ENCODE data around the gene DHX40.
A peak's percentile ranks its signal among the peaks of the same experiment; 100 is the strongest.
"Not testable (repeated sequence)": the region's sequence is repeated elsewhere in the genome, so short reads cannot be mapped to it uniquely, and the experiment has no call there.

The DHX40 gene

DNA sequence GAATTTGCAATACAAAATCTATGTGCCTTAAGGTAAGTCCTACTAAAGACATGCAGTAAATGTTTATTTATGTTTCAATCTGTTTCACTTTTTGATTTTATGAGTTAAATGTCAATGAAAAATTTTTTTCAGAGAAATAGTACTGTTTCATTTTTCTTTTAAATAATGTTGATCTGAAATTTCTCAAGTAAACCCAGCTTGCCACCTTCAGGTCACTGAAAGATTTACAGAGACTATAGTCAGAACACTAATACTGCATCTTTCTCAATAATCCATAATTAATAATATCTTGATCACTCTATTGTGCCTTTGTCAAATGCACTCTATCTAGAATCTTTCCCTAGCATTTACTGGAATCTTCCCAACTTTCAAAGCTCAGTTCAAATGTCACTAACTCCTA is 6.5 kb upstream of the DHX40 start:
- no peak for DNase-seq (ENCODE audit: low spot score)

DNA sequence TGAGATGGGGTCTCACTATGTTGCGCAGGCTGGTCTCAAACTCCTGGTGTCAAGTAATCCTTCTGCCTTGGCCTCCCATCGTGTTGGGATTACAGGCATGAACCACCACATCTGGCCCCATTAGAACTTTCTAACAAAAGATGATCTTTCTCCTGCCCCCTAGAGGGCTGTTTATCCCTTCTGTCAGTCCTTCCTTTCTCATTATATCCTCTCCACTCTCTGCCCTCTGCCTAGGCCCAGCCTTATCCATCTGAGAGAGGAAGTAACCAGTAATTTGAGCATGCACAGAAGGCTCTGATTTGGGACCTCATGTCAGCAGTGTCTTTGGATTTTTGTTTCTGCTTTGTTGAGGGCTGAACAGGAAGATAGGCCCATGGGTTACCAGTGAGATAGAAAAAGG is 4.4 kb upstream of the DHX40 start:
- peak; percentile 34 for DNase-seq (ENCODE audit: low spot score)

DNA sequence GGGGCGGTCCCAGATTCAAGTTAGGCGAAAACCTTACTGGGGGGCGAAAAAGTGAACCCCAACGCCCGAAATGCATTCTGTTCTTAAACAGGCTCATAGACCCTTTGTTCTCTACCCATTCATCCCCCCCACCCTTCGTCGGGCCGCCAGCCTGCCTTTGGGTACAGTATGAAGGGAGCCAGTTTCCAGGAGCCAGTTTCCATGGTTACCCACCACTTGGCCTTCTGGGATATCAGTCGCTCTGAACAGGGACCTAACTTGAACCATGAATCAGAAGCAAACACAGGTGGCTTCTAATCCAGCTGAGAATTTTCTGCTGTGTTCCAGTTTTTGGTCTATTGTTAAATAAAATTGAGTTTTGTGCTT is 532 bp downstream of the DHX40 start:
- DNase-seq (ENCODE audit: low spot score), result peak; percentile 86

- not testable (repeated sequence) for DNase-seq (ENCODE audit: low spot score)
Measured at GRCh38 chr17:59569151-59569550, 3.7 kb downstream of the DHX40 start.

- DNase-seq (ENCODE audit: low spot score), result no peak
Measured at GRCh38 chr17:59572301-59572924, 7.0 kb downstream of the DHX40 start.

DNA sequence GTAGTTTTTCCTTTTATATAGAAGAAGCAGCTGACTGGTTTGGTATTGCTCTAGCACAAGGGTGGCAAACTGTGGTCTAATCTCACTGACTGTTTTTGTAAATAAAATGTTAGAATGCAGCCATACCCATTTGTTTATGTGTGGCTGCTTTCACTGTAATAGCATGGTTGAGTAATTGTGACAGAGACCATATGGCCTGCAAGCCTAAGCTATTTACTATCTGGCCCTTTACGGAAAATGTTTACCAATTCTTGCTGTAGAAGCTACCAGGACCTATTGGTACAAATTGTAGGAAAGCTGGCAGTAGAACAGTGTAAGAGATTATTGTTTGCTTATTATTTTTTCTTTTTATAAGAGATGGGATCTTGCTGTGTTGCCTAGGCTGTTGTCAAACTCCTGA is 18.8 kb downstream of the DHX40 start:
- DNase-seq (ENCODE audit: low spot score), result not testable (repeated sequence)

DNA sequence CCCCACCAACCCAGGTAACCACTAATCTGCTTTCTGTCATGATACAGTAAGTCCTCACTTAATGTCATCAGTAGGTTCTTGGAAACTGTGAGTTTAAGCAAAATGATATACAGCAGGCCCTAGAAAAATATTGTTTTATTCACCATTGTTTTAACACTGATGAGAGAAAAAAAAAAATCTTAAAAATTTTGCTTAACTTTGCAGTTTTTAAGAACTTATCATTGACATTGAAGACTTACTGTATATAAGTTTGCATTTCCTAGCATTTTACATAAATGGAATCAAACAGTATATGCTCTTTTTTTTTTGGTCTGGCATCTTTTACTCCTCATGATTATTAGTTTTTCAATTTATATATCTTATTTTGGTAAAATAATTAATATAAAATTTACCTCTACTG is 34.8 kb downstream of the DHX40 start:
- no peak for DNase-seq (ENCODE audit: low spot score)

GRCh38 chr17:59601130-59601529 is 35.7 kb downstream of the DHX40 start:
- DNase-seq (ENCODE audit: low spot score), result no peak

DNA sequence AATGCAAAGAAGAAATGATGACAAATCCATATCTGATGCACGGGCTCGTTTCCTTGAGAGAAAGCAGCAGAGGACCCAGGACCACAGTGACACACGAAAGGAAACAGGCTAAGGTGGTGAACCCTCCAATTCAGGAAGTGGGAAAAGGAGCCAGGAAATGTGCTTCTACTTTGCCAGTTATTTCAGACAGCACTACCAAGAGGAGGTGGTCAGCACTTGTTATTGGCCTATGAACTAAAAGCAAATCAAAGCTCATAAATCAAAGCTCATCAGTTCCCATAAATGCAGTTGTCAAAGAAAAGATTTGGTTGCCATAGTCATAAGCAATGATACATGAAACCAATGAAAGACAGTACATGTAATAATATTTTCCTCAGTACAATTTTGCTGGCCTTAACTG is 41.7 kb downstream of the DHX40 start:
- DNase-seq (ENCODE audit: low spot score), result no peak

DNA sequence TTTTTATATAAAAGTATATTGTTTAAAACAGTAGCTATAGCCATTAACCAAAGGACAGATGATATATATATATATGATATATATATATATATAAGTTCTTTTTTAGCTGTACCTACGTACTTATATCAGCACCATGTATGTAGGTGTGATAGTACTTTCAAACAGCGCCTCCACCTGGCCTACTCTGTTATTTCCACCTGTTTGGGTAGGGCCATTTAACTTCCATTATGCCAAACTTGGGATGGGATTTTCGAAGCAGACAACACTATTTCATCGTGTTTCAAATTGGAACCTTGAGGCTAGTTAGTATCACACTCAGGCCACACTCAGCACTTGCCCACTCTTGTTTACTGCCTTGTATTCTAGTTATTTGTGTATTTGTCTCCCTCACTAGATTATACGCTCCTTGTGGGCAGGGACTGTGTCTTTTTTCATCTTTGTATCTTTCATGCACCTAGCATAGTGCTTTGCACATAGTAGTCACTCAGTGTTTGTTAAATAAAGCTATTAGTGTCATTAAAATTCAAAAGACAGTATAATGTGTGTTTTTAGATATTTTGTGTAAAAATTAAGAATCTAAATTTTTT is 42.5 kb downstream of the DHX40 start:
- peak; percentile 29 for DNase-seq (ENCODE audit: low spot score)

DNA sequence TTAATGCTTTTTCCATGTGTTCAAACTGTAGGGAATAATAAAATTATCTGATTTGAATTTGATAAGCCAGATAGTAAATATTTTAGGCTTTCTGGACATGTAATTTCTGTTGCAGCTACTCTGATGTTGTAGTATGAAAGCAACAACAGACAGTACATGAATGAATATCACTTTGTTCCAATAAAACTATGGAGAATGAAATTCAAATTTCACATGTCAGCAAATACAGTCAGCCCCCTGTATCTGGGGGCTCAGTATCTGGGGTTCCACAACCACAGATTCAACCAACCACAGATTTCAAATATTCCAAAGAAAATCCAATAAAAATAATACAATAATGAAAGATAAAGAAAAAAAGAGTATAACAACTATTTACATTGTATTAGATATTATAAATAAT is 46.1 kb downstream of the DHX40 start:
- no peak for DNase-seq (ENCODE audit: low spot score)

DNA sequence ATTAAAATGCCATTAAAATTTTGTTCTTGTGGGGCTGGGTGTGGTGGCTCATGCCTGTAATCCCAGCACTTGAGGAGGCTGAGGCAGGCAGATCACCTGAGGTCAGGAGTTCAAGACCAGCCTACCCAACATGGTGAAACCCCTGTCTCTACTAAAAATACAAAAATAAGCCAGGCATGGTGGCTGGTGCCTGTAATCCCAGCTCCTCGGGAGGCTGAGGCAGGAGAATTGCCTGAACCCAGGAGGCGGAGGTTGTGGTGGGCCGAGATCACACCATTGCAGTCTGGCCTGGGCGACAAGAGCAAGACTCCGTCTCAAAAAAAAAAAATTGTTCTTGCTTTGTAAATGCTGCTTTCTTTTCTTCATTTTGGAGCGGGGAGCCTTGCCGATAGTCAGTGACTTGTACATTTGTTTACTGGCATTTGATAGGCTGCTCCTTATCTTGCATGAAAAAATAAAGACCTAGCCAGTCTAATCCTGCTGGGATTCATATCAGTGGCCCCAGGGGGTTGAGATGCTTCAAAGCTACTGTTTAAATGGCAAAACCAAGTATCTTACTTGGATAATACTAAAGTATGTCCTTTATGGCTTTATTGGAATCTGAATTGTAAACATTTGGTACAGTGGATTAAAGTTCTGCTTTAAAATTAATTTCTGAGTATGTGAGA is 51.0 kb downstream of the DHX40 start:
- no peak for DNase-seq (ENCODE audit: low spot score)

DNA sequence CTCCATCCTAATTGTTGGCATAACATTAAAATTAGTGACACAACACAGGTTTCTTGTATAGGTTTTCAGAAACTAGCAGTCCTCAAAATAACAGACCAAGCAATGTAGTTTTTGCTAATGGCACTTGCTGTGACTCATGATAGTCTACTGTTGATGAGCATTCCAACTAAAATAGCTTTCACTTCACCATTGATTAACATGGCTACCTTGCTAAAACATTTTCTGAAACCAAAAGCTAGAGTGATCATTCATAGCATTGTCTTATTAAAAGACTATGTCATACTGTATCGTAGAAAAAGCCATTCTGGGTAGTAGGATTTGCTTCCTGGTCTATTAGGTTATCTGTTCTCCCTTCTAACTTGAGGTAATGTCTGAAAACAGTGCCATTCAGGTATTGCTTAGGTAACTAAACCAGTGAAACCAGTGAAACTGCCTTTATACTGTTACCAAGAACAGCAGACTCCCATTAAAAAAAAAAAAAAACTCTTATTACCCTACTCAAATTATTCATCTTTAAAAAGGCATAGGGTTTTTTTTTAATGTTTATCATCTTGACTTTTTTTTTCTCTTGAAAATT is 51.8 kb downstream of the DHX40 start:
- DNase-seq (ENCODE audit: low spot score), result no peak

- DNase-seq (ENCODE audit: low spot score), result no peak
Measured at GRCh38 chr17:59619035-59619297, 53.6 kb downstream of the DHX40 start.

DNA sequence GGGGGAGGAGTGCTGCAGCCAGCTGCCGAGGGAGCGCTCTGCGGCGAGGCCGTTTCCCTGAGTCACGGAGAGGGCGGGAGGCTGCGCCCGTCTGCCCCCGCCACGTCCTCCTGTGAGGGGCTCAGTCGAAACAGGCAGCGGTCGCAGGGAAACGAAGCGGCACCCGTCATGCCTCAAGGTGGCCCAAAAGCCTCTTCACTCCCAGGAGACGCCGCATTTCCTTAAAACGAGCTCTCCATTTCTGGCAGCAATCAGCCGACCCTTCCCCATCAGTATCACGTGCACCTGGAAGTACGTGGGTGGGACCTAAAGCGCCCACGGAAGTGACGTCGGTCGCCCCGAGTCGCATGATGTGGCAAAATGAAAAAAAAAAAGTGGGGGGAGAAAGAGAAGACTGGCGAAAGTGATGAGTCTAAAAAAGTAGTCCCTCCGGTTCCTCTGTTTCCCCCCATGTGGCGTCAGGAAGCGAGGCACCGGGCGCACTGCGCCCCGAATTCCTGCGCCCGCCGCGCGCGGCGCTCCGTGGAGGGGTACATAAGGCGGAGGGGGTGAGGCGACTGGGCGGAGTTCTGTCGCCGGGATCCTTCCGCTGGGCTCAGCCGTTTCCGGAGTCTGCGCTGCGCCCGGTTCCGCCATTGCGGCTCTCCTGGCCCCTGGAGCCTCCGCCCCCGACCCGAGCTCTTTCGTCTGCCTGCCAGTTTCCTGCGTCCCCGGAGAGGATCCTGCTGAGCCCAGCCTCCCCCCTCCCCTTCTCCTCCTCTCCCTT is 54.1 kb downstream of the DHX40 start, which contains the start of gene CLTC:
CLTC (plus strand) TSS at position 598 of the 766 bp plus-strand sequence. CDS start 237 bp downstream, outside the sequence.
- DNase-seq (ENCODE audit: low spot score), result peak; percentile 89

- no peak for DNase-seq (ENCODE audit: low spot score)
Measured at GRCh38 chr17:59620064-59620359, 54.6 kb downstream of the DHX40 start.

GRCh38 chr17:59620518-59621259 is 55.3 kb downstream of the DHX40 start:
- peak; percentile 37 for DNase-seq (ENCODE audit: low spot score)

DNA sequence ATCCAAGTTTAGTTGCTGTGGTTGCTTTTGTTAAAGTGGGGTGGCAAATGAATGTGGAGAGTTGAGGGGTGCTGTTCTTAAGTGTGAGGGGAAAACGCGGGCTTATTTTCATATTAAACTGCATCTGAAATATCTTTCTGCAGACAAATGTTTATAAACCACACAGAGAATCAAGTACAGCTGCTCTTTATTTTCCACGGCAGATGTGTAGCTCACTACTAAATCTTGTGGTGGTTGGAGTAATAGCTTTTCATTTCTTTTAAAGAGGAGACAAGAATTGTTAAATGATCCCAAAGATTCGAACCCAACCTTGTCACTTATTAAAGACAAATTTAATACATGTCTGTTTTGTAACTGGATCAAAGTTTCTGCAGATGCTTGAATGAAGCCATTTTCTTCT is 56.4 kb downstream of the DHX40 start:
- DNase-seq (ENCODE audit: low spot score), result no peak

DNA sequence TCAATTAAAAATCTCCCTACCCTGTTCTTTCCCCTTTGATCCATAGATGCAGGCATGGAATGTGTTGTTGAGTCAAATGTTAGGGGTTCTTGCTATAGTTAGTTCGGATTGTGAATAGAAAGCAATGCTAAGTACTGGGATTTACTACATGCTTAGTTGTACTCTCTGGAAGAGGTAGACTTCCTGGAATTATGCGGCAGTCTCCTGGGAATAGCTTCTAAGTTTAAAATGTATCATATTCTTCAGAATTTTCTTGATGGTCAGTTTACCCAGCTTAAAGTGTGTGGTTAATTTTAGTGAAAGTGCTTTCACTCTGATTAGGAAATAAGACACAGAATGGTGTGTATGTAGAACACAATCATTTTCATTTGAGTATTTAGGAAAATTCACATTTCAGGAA is 57.7 kb downstream of the DHX40 start:
- DNase-seq (ENCODE audit: low spot score), result no peak

GRCh38 chr17:59626756-59627155 is 61.3 kb downstream of the DHX40 start:
- no peak for DNase-seq (ENCODE audit: low spot score)

GRCh38 chr17:59627274-59627673 is 61.9 kb downstream of the DHX40 start:
- no peak for DNase-seq (ENCODE audit: low spot score)

DNA sequence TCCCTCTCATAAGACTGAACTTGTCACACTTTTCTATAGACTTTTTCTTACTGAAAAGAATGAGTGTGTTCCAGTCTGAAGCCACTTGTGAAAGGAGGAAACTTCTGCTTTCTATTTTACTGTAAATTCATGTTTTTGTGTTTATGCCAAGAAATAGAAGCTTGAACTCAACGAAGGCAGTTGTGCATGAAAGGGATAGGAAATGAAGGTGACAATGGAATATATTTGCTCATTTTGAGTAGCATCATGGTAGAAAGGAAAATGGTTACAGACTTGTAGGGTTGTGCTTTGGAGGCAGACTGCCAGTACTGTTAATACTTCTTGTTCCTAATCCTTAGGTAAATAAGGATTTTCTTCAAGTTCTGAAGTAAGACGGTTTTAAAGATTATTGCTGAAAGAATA is 62.4 kb downstream of the DHX40 start:
- no peak for DNase-seq (ENCODE audit: low spot score)
